ENCODE data around the gene PCBP4. TPM values are rescaled to one million over a fixed set of nuclear protein-coding genes. Genes with fewer than 3 reads are reported as not detected.

PCBP4 gene
- total RNA-seq, 1 donor from 2014 or later: 7.4 TPM

DNA sequence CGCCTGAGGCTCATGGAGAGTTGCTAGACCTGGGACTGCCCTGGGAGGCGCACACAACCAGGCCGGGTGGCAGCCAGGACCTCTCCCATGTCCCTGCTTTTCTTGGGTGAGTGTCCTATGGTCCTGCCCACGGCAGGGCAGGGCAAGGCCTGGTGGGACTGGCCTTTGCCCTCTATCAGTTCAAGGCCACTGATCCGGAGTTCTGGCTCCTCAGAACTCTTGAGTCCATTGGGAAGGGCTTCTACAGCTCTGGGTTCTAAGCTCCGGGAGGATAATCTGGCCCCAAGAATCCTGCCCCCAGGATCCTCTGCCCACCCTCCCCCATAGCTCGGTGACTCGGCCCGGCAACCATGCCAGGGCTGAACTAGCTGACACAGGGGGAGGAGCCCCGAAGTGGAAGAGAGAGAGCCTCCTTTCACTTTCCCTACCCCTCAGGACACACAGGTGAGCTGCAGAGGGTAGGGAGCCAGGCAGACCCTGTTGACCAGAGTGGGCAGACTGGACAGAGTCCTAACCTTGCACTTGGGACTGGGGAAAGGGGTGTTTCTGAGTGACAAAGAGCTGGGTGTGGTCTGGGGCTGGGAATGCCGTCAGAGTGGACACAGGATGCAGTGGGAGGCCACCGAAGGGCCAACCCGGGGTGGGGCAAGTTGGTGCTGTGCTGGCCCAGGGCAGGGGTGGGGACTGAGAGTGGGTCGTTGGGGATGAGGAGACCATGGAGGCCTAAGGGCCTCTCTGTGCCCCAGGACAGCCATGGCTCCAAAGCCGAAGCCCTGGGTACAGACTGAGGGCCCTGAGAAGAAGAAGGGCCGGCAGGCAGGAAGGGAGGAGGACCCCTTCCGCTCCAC, 24.4 kb downstream of the PCBP4 start:
- peak; percentile 60 for ATAC-seq
- DNase-seq (ENCODE audit: low spot score): peak; percentile 71

DNA sequence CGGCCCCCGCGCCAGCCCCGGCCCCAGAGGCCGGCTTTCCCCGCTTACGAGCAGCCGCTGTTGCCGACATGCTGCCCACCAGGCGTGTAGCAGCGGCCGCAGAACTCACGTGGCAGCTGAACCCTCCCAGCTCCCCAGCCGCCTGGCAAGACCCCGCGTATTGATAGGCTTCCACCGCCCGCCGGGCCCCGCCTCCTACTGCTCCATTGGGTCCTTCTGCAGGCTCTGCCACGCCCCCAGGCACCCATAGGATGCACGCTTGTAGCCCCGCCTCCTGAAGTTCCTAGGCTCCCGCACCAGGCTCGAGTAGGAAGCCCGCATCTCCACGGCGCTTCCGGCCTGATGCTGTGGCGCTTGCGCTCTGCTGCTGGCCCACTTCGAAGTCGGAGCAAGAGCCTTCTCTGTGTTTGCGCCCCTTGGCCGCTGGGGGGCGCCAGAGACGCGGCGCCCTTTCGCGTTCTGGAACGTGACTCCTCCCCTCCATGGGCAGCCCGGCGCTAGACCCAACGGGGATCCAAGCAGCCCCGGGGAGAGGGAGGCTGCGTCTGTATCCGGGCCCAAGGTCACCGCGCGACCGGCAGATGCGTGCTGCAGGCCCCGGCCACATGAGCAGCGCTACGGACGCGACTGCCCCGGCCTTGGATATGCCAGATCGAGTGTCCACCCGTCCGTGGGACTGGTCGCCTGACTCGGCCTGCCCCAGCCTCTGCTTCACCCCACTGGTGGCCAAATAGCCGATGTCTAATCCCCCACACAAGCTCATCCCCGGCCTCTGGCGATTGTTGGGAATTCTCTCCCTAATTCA, 25.3 kb downstream of the PCBP4 start, which contains the start of the genes PARP3 and RRP9:
PARP3 (plus strand) TSS at position 566 of the 805 bp plus-strand sequence. CDS start 993 bp downstream, outside the sequence.
RRP9 (minus strand) TSS at position 107 of the 805 bp plus-strand sequence; CDS start at position 70, 37 bp downstream.
- peak; percentile 100 for DNase-seq (ENCODE audit: low spot score)

GRCh38 chr3:51941463-51941797, 25.8 kb downstream of the PCBP4 start:
- DNase-seq (ENCODE audit: low spot score) (no peak), ATAC-seq (no peak)

More for the DNA sequence above, 25.3 kb downstream of the PCBP4 start, which contains the start of the genes PARP3 and RRP9:
- peak; percentile 88 for ATAC-seq

DNA sequence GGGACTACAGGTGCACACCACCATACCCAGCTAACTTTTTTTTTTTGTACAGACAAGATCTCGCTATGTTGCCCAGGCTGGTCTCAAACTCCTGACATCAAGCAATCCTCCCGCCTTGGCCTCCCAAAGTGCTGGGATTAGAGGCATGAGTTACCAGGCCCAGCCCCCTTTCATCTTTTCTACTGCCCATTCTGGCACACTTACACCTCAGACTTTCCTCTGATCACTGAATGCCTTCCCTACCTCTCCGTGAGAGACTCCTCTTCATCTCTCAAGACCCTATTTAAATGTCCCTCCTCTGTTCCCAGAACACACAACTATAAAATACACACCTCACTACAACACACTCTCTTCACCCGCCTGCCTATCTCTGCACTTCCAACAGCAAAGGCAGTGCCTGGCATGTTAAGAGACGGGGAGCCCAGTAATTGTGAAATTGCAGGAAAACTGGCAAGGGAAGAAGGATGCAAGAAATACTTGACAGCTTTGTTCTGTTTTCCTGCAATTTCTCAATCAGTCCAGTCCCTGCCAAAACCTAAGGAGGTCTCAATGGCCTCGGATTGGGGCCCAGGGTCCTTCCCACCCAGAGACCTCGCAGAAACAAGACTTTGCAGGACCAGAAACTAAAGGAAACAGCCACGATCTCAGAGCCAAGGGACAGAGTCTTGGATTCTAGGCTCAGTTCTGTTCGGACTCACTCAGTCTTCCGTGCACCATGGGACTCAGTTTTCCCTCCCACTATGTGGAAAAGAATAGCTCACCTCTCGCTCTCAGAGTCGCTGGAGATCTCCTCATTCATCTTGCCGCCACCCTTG, 26.4 kb downstream of the PCBP4 start:
- DNase-seq (ENCODE audit: low spot score) (no peak), ATAC-seq (no peak)

DNA sequence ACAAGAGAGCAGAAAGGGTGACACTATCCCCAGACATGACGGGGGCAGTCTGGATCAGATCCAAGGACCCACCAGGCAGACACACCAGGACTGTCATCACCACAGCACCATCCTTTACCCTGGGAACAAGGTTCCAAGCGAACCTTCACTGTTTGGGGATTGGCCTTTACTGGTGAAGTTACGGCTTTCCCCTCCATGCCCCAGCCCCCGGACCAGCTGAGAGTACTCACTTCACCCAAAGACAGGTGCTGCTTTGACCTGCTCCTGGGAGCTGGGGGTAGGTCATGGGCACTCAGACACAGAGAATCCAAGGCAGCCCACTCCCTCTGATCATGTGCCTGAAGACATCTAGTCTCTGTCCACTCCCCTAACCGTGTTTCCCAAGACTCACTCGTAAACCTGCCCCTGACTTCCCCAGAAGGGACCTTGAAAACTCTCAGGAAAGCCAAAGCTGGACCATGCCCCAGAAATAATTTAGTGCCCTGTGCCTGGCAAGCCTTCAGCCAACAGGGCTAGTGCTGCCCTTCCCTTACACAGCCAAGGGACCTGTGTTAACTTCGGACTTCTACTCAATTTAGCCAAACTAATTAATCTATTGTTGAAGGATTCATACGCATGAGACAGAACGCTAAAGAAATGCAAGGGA, 28.4 kb downstream of the PCBP4 start:
- no peak for ATAC-seq
- no peak for DNase-seq (ENCODE audit: low spot score)

- ATAC-seq (no peak), DNase-seq (ENCODE audit: low spot score) (no peak)
These were observed 29.4 kb downstream of the PCBP4 start for GRCh38 chr3:51937611-51938450.

GRCh38 chr3:51937014-51937413, 30.2 kb downstream of the PCBP4 start:
- DNase-seq (ENCODE audit: low spot score) (no peak), ATAC-seq (no peak)

DNA sequence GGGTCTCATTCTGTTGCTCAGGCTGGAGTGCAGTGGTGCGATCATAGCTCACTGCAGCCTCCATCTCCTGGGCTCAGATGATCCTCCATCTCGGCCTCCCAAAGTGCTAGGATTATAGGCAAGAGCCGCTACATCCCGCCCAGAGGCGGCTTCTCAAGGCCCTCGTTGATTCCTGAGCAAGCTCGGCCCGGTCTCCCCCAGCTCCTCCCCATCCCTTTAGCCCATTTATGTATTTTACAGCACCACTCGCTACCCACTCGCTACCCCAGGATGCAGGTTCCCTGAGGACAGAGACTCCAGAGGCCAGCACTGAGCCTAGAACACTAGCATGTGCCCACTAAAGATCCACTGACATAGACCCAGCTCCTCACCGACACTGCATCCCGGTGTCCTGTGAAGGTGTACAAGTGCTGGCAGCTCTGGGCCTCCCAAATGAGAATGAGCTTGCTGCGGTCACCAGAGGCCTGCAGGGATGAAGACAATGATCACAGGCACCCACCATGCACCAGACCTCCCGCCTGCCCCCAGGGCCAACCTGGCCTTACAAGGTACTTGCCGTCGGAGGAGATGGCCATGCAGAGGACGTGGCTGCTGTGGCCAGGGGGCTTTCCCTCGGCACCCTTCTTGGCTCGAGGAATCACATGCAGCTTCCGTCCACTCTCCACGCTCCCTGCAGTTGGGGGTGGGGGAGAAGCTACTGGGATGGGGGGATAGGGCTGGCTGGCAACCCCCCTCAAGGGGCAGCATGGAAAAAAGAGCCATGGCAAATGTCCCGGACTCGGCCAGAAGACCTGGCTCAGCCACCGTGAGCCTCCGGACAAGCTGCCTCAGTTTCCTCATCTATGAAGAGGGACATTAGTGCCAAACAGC, 31.1 kb downstream of the PCBP4 start:
- DNase-seq (ENCODE audit: low spot score) (no peak), ATAC-seq (no peak)

DNA sequence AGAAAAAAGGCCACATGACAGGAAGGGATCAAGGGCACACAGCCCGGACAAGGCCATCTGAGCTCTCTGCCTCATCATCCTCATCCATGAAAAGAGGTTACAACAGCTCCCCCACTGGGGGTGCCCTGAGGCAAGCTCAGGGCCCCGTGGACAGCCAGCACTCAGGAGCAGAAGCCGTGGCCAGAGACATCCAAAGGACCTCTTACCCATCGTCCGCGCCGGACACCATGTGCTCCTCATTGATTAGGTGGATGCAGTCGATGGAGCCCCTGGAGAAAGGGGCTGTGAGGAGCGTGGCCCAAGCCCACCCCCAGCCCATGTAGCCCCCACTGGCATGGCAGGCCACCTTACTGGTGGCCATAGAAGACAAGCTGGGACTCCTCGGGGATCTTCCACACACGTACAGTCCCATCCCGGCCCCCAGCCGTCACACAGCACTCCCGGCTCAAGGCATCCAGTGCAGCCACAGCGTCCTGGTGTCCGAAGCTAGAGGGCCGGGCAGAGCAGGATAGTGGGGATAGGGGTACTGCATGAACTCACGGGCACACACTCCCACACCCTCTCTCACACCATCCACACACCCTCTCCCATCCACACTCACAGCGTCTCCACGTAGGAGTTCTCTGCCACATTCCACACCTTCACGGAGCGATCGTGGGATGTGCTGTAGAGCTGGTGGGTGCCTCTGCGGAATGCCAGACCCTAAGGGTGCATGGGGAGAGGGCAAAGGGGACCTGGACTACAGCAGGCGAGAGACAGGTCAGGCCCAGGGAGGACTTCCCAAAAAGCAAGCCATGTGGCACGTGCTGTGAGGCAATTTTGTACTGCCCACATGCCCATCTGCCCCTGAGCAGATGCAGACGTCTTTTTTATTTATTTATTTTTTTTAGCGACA, 32.0 kb downstream of the PCBP4 start:
- ATAC-seq (peak; percentile 15), DNase-seq (ENCODE audit: low spot score) (no peak)

GRCh38 chr3:51934139-51934850, 33.0 kb downstream of the PCBP4 start:
- DNase-seq (ENCODE audit: low spot score): no peak
- no peak for ATAC-seq

DNA sequence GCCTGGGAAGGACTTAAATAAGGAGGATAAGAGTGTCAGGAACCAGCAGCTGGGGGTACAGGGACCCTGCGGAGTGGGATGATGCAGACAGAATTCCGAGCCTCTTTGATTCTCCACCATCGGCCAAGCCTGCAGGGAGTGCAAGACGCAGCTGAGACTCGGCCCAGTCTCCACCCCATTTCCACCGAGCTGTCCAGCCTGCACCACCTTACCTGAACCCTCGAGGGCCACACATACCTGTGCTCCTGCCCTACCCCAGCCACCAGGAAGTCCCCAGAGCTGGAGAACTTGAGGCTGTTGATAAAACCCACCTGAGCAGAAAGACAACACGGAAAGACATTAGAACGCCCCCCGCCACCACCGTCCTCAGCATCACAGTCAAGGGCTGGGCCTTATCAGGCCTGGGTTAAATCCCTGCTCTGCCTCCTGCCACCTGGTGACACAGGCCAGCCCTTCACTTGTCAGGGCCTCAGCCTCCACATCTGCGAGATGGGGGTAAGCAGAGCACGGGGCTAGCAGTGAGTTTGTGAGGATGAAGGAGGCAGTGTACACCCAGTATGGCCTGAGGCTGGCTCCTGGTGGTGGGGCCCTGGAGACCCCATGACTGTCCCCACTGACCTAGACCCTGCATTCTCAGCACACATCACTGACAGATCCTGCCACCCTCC, 33.6 kb downstream of the PCBP4 start:
- no peak for DNase-seq (ENCODE audit: low spot score)
- no peak for ATAC-seq

DNA sequence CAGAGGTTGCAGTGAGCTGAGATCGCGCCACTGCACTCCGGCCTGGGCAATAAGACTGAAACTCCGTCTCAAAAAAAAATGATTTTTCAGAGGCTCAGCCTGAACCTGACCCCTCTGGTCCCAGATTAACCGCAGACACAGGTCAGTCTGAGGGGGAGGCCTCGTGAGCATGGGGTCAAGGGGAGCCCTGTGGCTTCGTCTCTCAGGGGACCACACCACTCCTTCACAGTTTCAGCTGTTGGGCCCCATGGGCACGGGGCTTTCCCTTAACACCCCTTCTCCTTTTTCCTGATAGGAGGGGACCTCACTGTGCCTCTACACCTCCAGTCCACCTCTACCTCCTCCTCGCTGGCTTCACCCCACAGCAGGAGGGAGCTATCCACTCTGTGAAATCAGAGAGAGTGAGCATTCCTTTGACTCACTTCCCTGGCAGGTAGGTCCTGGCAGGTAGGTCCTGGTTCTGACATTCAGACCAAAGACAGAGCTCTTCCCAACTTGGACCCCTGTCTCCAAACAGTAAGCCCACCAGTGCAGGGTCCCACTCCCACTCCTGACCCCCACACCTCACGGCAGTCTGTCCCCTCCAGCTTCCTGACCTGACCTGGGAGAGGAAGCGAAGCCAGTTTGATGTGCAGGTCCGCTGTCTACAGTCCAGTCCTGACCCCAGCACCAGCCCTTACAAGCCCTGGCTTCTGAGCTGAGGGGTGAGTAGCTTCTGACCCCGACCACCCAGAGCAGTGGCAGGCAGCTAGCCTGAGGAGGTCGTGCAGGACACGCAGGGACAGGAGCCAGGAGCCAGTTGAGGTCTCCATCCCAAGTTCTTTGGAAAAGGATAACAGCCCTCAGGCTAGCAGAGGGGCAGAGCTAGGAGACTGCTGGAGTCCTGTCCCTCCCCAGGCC, 34.5 kb downstream of the PCBP4 start:
- no peak for ATAC-seq
- no peak for DNase-seq (ENCODE audit: low spot score)

GRCh38 chr3:51931756-51932155, 35.5 kb downstream of the PCBP4 start:
- DNase-seq (ENCODE audit: low spot score) (no peak), ATAC-seq (no peak)

GRCh38 chr3:51930439-51930838, 36.8 kb downstream of the PCBP4 start:
- no peak for DNase-seq (ENCODE audit: low spot score)

GRCh38 chr3:51929420-51930003, 37.7 kb downstream of the PCBP4 start:
- ATAC-seq (peak; percentile 41), DNase-seq (ENCODE audit: low spot score) (no peak)

More at GRCh38 chr3:51930439-51930838, 36.8 kb downstream of the PCBP4 start:
- no peak for ATAC-seq
